22Rv1 (cell line): ENCODE results near the gene TMPRSS5.

ENCODE experiments used
- ZFX ChIP-seq: fragments of 450-650 bp; IDR thresholded peaks from 2 replicates; pipeline ENCODE4 v1.6.1; 2017; ENCODE audit warnings: antibody characterized with exemption, borderline replicate concordance
- TF ChIP-seq, protein P1 (sequence below): fragments of 450-650 bp; IDR thresholded peaks from 2 replicates; pipeline ENCODE4 v1.5.1; 2017; ENCODE audit warnings: mild to moderate bottlenecking

DNA sequence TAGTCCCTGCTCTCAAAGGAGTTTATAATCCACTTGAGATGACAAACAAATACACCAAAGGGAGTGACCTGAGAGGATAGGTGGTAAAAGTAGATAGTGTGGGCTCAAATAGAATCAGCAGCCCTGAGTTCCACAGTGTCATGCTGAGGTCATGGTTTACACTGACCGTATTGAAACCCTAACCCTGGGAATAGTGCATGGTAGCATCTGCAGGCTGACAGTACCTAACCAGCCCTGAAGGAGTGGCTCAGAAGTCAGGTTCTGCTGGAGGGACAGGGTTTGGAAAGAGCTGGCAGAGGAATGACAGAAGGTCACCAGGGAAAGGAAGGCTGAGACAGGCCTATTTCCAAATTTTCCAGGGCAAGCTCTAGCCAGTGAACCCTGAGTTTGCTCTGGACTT is 9.2 kb upstream of the TMPRSS5 start:
- no peak for TF ChIP-seq ZFX
- TF ChIP-seq, protein P1, sequence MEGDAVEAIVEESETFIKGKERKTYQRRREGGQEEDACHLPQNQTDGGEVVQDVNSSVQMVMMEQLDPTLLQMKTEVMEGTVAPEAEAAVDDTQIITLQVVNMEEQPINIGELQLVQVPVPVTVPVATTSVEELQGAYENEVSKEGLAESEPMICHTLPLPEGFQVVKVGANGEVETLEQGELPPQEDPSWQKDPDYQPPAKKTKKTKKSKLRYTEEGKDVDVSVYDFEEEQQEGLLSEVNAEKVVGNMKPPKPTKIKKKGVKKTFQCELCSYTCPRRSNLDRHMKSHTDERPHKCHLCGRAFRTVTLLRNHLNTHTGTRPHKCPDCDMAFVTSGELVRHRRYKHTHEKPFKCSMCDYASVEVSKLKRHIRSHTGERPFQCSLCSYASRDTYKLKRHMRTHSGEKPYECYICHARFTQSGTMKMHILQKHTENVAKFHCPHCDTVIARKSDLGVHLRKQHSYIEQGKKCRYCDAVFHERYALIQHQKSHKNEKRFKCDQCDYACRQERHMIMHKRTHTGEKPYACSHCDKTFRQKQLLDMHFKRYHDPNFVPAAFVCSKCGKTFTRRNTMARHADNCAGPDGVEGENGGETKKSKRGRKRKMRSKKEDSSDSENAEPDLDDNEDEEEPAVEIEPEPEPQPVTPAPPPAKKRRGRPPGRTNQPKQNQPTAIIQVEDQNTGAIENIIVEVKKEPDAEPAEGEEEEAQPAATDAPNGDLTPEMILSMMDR, result no peak
